ENCODE measurements around the gene LSM4. TPM values are rescaled to one million over a fixed set of nuclear protein-coding genes. Genes with fewer than 3 reads are reported as not detected.

The LSM4 gene
- total and polyA plus RNA-seq, 2 of the 13 experiments (the other 11 are each of a cell fraction or from before 2014, with no cell fraction given) = 65.8 to 166 TPM

DNA sequence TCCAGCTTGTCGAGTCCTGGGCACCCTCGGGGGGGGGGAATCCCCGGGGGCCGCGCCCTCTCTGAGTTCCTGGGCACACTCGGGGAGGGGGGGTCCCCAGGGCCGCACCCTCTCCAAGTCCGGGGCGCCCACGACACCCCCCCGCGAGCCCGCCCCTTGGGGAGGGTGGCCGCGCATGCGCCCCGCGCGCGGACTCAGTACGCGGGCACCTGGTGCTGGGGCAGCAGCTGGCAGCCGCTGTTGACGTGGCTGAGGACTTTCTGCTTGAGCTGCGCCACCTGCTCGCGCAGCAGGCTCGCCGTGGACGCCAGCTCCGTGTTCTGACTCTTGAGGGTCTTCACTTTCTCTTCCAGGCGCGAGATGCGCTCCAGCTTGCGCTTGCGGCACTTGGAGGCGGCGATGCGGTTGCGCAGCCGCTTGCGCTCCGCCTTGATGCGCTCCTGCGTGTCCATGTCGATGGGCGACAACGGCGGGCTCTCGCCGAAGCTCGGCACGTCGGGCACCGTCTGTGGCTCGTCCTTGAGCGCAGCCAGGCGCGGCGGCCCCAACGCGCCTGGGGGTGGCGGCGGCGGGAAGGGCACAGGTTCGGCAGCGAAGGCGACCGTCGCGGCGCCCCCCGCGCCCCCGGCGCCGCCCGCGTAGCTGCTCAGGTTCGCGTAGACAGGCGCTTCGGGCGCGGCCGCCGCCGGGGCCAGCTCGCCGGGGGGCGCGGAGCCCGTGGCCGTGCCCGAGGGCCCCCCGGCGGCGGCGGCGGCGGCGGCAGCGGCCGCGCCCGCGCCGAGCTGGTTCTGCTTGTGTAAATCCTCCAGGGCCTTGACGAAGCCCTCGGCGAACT lies 42.4 kb downstream of the LSM4 start (continued):
- TF ChIP-seq, protein P1, sequence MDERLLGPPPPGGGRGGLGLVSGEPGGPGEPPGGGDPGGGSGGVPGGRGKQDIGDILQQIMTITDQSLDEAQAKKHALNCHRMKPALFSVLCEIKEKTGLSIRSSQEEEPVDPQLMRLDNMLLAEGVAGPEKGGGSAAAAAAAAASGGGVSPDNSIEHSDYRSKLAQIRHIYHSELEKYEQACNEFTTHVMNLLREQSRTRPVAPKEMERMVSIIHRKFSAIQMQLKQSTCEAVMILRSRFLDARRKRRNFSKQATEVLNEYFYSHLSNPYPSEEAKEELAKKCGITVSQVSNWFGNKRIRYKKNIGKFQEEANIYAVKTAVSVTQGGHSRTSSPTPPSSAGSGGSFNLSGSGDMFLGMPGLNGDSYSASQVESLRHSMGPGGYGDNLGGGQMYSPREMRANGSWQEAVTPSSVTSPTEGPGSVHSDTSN (CRISPR knock-in tag; IDR thresholded peaks at IDR 0.05) = no peak
- TF ChIP-seq MIXL1 (CRISPR knock-in tag; IDR thresholded peaks at IDR 0.05) = 0 out of 2 replicates have a peak, but pooled peaks have one; percentile 22
- TF ChIP-seq, protein P2, sequence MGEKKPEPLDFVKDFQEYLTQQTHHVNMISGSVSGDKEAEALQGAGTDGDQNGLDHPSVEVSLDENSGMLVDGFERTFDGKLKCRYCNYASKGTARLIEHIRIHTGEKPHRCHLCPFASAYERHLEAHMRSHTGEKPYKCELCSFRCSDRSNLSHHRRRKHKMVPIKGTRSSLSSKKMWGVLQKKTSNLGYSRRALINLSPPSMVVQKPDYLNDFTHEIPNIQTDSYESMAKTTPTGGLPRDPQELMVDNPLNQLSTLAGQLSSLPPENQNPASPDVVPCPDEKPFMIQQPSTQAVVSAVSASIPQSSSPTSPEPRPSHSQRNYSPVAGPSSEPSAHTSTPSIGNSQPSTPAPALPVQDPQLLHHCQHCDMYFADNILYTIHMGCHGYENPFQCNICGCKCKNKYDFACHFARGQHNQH (CRISPR knock-in tag; IDR thresholded peaks at IDR 0.05) = peak; percentile 33; the same call in 1 of the 2 replicates
- TF ChIP-seq NCOA2 (CRISPR knock-in tag; IDR thresholded peaks at IDR 0.05) = no peak; the same call in 1 of the 2 replicates
- TF ChIP-seq ZNF570 (CRISPR knock-in tag; IDR thresholded peaks at IDR 0.05; ENCODE audit: borderline replicate concordance) = no peak
- TF ChIP-seq, protein P3, sequence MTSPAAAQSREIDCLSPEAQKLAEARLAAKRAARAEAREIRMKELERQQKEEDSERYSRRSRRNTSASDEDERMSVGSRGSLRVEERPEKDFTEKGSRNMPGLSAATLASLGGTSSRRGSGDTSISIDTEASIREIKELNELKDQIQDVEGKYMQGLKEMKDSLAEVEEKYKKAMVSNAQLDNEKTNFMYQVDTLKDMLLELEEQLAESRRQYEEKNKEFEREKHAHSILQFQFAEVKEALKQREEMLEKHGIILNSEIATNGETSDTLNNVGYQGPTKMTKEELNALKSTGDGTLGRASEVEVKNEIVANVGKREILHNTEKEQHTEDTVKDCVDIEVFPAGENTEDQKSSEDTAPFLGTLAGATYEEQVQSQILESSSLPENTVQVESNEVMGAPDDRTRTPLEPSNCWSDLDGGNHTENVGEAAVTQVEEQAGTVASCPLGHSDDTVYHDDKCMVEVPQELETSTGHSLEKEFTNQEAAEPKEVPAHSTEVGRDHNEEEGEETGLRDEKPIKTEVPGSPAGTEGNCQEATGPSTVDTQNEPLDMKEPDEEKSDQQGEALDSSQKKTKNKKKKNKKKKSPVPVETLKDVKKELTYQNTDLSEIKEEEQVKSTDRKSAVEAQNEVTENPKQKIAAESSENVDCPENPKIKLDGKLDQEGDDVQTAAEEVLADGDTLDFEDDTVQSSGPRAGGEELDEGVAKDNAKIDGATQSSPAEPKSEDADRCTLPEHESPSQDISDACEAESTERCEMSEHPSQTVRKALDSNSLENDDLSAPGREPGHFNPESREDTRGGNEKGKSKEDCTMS (CRISPR knock-in tag; conservative IDR thresholded peaks at IDR 0.05) = no peak
- TF ChIP-seq ZNF44 (CRISPR knock-in tag; IDR thresholded peaks at IDR 0.05) = no peak
- TF ChIP-seq, protein P4, sequence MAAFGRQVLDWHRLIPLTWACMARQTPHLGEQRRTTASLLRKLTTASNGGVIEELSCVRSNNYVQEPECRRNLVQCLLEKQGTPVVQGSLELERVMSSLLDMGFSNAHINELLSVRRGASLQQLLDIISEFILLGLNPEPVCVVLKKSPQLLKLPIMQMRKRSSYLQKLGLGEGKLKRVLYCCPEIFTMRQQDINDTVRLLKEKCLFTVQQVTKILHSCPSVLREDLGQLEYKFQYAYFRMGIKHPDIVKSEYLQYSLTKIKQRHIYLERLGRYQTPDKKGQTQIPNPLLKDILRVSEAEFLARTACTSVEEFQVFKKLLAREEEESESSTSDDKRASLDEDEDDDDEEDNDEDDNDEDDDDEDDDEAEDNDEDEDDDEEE (CRISPR knock-in tag; IDR thresholded peaks at IDR 0.05) = 0 out of 2 replicates have a peak, but pooled peaks have one; percentile 34
- TF ChIP-seq, protein P5, sequence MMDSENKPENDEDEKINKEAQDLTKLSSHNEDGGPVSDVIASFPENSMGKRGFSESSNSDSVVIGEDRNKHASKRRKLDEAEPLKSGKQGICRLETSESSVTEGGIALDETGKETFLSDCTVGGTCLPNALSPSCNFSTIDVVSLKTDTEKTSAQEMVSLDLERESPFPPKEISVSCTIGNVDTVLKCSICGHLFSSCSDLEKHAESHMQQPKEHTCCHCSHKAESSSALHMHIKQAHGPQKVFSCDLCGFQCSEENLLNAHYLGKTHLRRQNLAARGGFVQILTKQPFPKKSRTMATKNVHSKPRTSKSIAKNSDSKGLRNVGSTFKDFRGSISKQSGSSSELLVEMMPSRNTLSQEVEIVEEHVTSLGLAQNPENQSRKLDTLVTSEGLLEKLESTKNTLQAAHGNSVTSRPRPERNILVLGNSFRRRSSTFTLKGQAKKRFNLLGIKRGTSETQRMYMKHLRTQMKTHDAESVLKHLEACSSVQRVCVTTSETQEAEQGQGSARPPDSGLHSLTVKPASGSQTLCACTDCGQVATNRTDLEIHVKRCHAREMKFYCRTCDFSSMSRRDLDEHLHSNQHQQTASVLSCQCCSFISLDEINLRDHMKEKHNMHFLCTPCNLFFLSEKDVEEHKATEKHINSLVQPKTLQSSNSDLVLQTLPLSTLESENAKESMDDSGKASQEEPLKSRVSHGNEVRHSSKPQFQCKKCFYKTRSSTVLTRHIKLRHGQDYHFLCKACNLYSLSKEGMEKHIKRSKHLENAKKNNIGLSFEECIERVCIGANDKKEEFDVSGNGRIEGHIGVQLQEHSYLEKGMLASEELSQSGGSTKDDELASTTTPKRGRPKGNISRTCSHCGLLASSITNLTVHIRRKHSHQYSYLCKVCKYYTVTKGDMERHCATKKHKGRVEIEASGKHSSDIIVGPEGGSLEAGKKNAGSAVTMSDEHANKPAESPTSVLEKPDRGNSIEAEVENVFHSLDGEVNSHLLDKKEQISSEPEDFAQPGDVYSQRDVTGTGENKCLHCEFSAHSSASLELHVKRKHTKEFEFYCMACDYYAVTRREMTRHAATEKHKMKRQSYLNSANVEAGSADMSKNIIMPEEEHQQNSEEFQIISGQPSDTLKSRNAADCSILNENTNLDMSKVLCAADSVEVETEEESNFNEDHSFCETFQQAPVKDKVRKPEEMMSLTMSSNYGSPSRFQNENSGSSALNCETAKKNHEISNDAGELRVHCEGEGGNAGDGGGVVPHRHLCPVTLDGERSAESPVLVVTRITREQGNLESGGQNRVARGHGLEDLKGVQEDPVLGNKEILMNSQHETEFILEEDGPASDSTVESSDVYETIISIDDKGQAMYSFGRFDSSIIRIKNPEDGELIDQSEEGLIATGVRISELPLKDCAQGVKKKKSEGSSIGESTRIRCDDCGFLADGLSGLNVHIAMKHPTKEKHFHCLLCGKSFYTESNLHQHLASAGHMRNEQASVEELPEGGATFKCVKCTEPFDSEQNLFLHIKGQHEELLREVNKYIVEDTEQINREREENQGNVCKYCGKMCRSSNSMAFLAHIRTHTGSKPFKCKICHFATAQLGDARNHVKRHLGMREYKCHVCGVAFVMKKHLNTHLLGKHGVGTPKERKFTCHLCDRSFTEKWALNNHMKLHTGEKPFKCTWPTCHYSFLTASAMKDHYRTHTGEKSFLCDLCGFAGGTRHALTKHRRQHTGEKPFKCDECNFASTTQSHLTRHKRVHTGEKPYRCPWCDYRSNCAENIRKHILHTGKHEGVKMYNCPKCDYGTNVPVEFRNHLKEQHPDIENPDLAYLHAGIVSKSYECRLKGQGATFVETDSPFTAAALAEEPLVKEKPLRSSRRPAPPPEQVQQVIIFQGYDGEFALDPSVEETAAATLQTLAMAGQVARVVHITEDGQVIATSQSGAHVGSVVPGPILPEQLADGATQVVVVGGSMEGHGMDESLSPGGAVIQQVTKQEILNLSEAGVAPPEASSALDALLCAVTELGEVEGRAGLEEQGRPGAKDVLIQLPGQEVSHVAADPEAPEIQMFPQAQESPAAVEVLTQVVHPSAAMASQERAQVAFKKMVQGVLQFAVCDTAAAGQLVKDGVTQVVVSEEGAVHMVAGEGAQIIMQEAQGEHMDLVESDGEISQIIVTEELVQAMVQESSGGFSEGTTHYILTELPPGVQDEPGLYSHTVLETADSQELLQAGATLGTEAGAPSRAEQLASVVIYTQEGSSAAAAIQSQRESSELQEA (CRISPR knock-in tag; IDR thresholded peaks at IDR 0.05; ENCODE audit: not compliant biosample characterization) = no peak
- no peak for TF ChIP-seq TGIF2 (CRISPR knock-in tag; IDR thresholded peaks at IDR 0.05)
- TF ChIP-seq ZNF713 (CRISPR knock-in tag; IDR thresholded peaks at IDR 0.05) = no peak
- no peak for TF ChIP-seq HOXA7 (CRISPR knock-in tag; IDR thresholded peaks at IDR 0.05)
- TF ChIP-seq CEBPG (CRISPR knock-in tag; IDR thresholded peaks at IDR 0.05) = 0 out of 2 replicates have a peak, but pooled peaks have one; percentile 6
- no peak for TF ChIP-seq ZNF234 (CRISPR knock-in tag; conservative IDR thresholded peaks at IDR 0.05)
- TF ChIP-seq SETDB1 (CRISPR knock-in tag; IDR thresholded peaks at IDR 0.05; ENCODE audit: borderline replicate concordance) = no peak
